Measurements from ENCODE around the gene SIDT2.

DNA sequence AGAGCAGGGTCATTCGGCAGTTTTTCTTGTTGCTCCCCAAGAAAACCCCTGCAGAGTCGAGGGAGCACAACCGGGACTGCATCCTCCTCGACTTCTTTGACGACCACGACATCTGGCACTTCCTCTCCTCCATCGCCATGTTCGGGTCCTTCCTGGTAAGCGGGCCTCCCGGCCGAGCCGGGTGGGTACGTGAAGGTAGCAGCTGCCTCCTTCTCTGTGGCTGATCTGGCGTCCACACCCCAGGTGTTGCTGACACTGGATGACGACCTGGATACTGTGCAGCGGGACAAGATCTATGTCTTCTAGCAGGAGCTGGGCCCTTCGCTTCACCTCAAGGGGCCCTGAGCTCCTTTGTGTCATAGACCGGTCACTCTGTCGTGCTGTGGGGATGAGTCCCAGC, 17.2 kb downstream of the SIDT2 start:
- TF ChIP-seq, protein P1, sequence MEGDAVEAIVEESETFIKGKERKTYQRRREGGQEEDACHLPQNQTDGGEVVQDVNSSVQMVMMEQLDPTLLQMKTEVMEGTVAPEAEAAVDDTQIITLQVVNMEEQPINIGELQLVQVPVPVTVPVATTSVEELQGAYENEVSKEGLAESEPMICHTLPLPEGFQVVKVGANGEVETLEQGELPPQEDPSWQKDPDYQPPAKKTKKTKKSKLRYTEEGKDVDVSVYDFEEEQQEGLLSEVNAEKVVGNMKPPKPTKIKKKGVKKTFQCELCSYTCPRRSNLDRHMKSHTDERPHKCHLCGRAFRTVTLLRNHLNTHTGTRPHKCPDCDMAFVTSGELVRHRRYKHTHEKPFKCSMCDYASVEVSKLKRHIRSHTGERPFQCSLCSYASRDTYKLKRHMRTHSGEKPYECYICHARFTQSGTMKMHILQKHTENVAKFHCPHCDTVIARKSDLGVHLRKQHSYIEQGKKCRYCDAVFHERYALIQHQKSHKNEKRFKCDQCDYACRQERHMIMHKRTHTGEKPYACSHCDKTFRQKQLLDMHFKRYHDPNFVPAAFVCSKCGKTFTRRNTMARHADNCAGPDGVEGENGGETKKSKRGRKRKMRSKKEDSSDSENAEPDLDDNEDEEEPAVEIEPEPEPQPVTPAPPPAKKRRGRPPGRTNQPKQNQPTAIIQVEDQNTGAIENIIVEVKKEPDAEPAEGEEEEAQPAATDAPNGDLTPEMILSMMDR (IDR thresholded peaks at IDR 0.05) = no peak
- TF ChIP-seq EP300 (IDR thresholded peaks at IDR 0.05) = no peak

All from gastroesophageal sphincter (tissue), 3 donors.